HG03439 (cell line): ENCODE measurements around the gene ANKRD33.
"Not testable (repeated sequence)": the region's sequence is repeated elsewhere in the genome, so short reads cannot be mapped to it uniquely, and the experiment has no call there.

Experiments used
- ATAC-seq: cut with Tn5 transposase; IDR thresholded peaks from one replicate; pipeline ENCODE4 v1.9.1; 2021; ENCODE audit warnings: mild to moderate bottlenecking, moderate library complexity; ENCODE audit not compliant: unreplicated experiment

ANKRD33 gene

DNA sequence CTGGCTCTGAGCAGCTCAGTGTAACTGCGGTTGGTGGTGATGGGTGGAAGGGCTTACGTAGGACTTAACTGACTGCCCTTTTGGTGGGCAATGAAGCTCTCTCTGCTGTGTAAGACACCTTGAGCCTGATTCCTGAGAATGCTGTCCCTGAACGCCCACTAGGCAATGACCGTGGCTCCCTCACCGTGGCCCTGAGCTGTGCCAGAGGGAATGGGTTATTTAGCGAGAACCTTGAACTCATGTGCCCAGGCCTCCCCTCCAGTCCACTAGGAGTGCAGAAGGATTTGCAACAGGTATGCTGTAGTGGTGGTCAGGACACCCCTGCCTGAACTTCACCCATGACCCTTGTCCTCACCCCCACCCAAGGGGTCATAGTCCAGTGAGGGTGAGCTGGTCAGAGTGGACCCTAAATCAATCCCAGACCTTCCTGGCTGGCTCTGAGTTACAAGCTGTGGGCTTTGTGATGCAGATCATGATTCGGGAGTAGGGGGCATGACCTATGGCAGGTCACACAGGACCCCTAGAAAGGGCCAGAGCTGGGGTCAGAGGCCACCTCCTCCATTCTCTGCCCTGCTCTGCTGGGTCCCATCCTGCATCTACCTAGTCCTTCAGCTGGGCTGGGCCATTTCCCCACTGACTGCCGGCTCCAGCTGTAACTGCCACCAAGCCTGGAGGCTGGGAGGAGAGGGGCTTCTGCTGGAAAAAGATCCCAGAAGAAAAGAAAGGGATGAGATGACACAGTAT, 14.5 kb upstream of the ANKRD33 start:
- ATAC-seq = no peak

DNA sequence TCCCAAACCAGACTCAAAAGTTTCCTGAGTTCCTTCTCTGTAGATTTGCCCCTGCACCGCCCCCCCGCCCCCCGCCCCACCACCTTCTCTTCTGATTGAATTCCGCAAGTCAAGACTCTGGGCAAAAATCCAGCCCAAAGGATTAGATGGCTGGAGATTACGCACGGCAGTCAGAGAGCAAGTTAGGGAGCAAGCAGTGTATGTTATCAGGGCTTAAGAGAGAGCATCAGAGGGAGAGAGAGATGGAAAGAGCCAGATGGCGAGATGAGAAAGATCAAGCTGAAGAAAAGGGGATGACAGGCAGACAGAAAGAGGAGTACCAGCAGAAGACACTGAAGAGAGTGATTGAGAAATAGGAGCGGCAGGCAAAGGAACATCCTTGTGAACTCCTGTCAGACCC, 13.9 kb upstream of the ANKRD33 start:
- ATAC-seq = no peak

DNA sequence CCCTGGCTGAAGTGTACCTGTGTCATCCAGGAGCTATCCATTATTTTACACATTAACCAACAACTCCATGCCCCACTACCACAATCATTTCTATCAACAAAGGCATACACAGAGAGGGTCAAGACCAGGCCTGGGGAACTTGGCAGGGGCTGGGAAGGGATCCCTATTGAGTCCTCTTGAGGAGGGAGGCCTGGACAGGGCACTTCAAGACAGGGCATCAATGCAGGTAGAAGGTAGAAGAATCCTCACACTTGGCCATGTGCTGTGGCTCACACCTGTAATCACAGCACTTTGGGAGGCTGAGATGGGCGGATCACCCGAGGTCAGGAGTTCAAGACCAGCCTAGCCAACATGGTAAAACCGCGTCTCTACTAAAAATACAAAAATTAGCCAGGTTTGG, 13.4 kb upstream of the ANKRD33 start:
- no peak for ATAC-seq

DNA sequence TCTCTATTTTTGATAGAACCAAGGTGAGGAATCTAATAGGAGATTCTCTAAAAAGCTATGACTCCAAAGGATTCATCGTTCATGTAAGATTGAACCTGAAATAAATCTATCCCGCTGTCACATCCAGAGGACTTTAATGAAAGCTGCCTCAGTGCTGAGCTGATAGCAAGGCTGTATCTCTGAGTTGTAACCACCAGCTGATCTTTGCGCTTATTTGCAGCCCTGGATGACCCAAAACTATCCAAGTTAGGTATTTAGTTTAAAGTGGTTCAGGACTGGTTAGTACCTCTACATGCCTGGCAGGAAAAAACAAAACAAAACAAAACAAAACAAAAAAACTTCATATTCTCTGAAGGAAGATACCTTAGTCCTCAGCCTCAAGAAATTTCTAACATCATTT, 8.8 kb upstream of the ANKRD33 start:
- no peak for ATAC-seq

DNA sequence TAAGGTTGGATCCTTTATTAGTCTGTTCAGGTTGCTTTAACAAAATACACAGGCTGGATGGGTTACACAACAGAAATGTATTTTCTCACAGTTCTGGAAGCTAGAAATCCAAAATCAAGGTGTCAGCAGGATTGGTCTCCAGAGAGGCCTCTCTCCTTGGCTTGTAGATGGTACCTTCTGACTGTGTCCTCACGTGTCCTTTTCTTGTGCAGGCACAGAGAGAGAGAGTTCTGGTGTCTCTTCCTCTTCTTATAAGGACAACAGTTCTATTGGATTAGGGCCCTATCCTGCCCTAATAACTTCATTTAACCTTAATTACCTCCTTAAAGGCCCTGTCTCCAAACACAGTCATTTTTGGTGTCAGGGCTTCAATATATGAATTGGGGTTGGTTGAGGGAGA, 4.6 kb upstream of the ANKRD33 start:
- ATAC-seq = no peak

DNA sequence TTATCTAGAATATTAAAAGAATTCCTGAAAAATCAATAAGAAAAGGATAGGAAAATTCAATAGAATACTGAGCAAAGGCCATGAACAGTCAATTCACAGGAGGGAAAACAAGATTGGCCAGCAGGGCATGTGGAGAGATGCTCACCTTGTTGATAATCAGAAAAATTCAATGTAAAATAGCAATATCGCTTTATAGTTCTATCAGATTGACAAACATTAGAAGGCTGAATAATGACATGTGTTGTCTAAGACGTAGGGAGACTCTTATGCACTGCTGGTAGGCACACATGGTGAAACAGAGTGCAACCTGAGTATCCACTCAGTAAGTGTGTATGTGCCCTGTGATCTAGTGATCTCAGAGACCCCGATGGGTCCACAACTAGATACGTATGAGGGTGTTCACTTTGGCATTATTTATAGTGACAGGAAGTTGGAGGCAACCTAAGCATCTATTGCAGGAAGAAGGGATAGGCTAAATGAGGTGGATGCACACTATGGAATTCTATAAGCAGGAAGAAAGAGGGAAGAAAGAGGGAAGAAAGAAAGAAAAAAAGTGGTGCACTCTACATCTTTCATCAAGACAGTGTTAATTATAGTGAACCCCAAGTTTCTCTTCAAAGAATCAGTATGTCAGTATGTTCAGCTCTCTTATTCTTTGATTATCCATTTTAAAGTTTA, 3.8 kb upstream of the ANKRD33 start:
- ATAC-seq = no peak

DNA sequence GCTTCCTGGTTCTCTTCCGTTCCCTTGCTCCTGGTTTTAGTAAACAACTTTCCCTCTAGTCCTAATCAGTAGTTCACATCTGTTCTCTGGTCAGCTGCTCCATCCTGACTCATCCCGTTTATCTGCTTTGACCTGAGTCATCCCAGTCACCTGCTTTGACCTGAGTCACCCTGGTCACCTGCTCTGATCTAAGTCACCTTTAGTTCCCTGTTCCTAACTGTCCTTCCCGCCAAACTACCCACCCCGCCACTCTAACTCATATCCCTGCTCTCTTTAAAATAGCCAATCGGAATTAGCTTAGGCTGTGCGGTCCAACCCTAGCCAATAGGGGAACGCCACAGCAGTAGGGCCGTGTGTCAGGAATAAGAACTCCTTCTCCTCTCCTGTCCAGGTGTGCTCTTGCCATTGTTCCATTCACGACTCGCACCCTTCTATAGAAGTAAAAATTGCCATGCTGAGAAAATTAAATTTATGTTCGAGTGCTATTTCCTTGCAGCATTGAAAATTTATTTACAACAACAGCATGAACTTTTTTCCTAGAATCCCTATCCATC, 3.1 kb upstream of the ANKRD33 start:
- ATAC-seq = no peak

DNA sequence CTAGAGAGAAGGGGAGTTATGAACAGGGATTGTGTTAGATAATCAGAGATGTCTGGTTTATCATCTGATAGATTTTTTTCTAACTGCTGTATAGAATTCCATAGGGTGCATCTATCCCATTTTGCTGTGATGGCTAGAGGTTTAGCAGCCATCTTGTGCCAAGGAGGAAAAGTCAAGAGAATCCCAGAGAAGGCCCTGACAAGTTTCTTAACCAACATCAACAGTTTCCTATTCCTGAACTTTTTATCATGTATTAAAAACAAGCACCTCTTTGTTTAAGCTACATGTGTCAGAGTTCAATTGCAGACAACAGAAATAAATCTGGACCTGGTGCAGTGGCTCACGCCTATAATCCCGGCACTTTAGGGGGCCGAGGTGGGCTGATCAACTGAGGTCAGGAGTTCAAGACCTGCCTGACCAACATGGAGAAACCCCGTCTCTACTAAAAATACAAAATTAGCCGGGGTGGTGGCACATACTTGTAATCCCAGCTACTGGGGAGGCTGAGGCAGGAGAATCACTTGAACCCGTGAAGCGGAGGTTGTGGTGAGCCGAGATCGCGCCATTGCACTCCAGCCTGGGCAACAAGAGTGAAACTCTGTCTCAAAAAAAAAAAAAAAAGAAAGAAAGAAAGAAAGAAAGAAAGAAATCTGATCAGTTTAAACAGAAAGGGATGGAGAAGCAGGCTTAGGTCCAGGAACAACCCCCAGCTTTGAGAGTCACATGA, 2.4 kb upstream of the ANKRD33 start:
- ATAC-seq = not testable (repeated sequence)

DNA sequence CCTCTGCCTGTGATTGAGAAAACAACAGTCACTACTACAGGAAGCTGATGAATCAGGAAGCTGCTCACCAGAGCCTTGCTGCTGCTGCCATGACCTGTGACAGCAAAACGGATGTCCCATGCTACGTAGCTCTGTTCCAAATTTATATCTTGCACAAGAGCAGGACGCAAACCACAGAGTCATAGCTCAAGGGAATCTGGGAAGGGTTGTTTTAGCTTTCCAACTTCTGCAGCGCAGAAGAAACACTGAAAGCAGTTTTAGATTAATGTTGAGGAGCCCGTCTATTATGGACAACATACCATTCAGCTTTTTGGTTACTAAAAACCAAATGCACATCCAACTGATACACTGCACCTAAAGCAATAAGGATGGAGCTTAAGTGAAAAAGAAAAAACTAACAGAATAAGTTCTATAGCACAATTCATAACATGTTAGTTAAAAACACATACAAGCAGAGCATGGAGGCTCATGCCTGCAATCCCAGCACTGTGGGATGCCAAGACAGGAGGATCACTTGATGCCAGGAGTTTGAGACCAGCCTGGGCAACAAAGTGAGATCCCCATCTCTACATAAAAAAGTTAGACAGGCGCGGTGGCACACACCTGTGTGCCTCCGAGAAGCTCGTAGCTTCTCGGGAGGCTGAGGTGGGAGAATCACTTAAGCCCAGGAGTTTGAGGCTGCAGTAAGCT, 1.7 kb upstream of the ANKRD33 start:
- no peak for ATAC-seq

DNA sequence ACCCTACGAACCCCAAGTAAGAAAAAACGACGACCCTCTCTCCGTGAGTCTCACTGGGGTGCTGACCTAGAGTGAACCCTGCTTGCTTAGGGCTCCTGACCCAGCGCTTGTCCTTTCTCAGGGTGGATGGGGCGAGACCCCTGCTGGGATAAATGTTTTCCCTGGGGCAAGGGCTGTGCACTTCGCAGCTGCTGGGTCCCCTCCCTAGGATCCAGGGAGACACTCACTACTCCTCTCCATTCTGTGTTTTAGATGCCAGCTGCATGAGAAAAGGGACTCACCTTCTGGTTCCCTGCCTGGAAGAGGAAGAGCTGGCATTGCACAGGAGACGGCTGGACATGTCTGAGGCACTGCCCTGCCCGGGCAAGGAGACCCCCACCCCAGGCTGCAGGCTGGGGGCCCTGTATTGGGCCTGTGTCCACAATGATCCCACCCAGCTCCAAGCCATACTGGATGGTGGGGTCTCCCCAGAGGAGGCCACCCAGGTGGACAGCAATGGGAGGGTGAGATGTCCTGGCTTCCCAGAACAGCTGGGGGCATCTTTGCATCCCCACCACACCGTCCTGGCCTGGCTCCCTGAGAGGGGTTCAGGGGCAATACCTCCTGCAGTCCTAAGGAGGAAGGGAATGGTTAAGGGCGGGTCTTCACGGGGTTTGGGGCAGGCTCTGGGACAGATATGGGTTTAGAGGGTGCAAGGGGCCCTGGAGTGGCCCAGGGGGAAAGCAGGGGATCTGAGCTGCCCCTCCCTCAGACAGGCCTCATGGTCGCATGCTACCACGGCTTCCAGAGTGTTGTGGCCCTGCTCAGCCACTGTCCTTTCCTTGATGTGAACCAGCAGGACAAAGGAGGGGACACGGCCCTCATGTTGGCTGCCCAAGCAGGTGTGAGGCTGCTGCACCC, 663 bp downstream of the ANKRD33 start:
- ATAC-seq = no peak

DNA sequence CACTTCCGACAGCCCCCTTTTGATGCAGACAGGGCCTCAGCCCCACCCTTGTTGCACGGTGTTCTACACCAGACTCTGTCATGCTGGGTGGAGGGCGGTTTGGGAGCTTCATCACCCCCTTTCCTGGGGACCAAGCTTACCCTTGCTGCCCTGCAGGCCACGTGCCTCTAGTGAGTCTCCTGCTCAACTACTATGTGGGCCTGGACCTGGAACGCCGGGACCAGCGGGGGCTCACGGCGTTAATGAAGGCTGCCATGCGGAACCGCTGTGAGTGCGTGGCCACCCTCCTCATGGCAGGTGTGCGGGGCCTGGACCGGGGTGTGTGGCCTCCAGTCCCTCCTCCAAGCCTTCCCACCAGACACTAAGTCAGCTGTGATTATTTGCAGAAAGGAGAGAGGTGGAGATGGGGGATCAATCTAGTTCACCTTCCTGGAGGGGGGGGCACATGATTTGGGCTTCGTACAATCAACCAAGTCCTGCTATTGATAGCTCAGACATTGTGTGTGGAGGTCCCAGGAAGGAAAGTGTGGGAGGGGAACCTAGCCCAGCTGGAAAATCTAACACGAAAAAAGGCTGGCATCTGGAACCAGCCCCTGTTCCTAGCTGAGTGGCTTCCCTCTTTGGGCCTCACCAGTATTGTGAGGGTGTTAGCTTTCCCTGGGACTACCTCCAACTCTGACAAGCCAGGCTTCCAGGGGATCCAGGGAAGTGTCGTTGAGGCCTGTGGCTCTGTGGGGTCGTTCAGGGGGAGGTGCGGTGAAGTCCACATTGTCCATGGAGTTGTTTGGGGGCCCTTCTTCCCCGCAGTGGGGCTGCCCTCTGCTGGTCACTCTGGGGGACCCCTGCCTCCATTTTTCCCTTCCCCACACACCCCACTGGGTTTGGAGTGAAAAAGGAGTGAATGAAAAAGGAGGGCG, 1.6 kb downstream of the ANKRD33 start:
- no peak for ATAC-seq

DNA sequence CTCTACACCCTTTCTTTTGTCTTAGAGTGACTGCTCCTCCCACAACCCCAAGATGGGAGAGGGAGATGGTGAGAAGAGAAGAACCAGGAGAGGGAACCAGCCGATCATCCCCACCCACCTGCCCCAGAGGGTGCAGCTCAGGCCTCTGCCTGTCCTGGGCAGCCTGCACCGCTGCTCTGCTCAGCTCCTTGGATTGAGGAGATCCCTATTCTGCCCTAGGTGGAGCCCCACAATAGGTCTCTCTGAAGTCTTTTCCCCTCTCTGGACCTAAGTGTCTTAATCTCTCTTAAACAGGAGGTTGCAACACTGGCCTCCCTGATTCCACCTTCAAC, 2.2 kb downstream of the ANKRD33 start:
- no peak for ATAC-seq

DNA sequence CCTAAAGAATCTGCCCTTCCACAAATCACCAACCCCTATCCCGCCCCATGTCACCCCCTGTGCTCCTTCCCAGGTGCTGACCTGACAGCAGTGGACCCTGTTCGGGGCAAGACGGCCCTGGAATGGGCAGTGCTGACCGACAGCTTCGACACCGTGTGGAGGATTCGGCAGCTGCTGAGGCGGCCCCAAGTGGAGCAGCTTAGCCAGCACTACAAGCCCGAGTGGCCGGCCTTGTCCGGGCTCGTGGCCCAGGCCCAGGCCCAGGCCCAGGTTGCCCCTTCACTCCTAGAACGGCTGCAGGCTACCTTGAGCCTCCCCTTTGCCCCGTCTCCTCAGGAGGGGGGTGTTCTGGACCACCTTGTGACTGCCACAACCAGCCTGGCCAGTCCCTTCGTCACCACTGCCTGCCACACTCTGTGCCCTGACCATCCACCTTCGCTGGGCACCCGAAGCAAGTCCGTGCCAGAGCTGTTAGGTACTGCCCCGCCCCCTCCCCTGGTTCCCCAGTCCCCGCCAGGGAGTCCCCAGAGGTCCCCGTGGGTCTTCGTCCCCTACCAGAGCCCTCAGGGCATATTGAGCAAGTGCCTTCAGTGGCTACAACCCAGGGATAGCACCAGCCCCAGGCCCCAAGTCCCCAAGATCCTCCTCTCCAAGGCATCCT, 2.7 kb downstream of the ANKRD33 start:
- ATAC-seq = no peak

DNA sequence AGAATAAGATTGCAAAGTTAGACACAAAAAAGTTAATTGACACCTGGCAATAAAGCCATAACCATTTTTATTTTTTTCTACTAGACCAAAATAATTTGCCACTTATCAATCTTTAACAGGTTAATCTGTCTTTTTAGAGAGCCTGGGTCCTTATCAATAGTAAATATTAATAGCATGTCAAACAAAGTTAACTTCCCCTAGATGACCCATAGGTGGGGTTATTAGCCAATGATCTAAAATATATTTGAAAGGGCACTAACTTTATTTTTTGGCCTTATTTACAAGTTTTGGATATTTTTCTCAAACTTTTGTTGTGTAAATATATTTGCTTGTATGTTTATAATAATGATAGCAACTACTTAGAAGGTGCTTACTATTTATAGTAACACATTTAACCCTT, 3.9 kb downstream of the ANKRD33 start:
- no peak for ATAC-seq

DNA sequence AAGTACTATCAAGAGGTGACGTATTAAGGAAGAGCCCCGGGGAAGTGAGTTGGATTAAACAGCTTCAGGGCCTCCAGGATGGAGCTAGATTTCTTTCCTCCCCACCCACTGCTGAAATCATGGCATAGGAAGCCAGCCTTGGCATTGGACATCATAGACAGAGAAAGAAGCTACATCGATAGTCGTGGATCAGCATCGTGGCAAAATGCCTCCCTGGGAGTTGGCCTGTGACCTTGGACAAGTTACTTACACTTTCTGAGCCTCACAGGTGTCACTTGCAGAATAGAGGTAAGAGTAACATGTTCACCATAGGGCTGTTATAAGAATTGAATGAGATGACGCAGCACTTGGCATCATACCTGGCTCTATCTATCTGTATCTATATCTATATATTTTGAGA, 5.9 kb downstream of the ANKRD33 start:
- no peak for ATAC-seq

DNA sequence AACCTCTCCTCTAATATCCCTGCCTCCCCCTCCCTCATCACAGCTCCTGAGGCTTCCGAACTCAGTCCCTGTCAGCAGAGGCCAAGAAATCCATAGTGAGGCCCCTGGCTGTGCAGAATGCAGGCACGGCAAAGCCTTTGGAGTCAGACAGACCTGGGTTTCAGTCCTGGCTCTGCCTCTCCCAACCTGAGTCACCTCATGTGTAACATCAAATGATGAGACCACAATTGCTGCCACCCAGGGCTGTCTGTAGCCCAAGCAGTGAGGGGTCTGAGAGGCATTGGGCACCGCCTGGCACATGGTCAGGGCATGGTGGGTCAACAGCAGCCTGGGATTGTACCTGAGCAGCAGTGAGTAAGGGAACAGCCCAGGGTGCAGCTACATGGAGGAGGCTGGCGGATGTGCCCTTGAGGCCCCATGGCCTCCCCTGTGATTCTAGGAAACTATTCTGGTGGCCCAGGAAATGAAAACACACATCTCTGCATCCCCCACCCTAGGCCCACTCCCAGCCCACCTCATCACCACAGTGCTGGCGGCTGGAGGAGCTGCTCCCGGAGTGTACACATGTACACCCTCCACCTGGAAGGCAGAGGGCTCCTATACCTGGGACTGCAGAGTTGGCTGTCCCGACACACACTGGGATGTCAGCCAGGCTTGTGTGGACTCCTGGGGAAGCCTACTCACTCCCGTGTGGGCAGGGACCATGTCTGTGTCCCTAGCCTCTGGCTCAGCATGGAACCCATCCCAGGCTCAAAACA, 7.7 kb downstream of the ANKRD33 start:
- no peak for ATAC-seq

DNA sequence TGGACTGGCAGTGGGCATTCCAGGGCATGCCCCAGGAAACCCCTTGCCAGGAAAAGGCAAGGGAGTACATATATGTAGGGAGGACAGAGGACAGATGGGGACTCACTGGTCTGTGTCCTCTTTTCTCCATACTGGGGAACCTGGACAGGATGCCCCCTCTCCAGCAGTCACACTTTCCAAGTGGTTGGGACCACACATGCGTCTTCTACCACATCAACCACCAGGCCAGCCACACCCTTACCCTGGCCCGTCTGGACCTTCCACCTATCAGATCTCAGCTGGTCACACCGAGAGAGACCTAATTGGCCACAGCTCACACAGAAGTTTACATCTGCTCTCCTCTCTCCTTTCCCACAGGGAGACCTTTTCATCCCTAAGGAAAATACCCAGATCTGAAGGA, 8.3 kb downstream of the ANKRD33 start:
- no peak for ATAC-seq

DNA sequence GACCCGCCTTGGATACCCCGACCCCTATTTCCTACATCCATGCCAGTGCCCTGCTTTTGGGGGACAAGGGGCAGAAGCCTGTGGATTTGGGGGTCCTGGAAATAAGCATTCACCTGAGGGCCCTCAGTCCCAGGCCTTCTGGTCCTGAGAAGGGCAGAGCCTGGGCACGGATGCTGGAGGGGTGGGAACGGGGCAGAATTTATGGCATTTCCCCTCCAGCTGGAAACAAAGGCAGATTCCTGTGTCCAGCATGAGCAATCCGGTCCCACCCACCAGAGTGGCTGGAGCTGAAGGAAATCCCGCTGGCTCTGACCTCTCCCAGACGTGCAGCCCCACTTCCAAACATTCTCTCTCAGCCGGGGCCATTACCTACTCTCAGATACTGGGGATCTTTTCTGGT, 9.3 kb downstream of the ANKRD33 start:
- no peak for ATAC-seq
